GM23338 (cell line): ENCODE data around the gene PML. TPM values are rescaled to one million over a fixed set of nuclear protein-coding genes. Genes with fewer than 3 reads are reported as not detected.

Experiments
- ATAC-seq: fragments of 200-7000 bp; cut with Tn5 transposase; 3 replicates; pipeline ENCODE4 v1.9.1; 2020
- DNase-seq: peaks from one replicate; pipeline ENCODE4 v3.0.0-alpha.2; 2015; ENCODE audit warnings: low spot score
- H2AFZ ChIP-seq: fragments of 200-600 bp; sonication (generic); 2 replicates; pipeline ENCODE4 v1.8.0; 2016; ENCODE audit warnings: antibody characterized with exemption, mild to moderate bottlenecking, moderate library complexity
- H3F3A ChIP-seq: fragments of 200-600 bp; sonication (generic); replicated peaks from 2 replicates; pipeline ENCODE4 v1.8.0; 2017; ENCODE audit warnings: antibody characterized with exemption, mixed run types, low read depth
- H3K27ac ChIP-seq: fragments of 200-600 bp; sonication (generic); 2 replicates; pipeline ENCODE4 v1.6.1; 2016; ENCODE audit warnings: low read depth
- H3K27me3 ChIP-seq: fragments of 200-600 bp; sonication (generic); 2 replicates; pipeline ENCODE4 v1.8.0; 2016; ENCODE audit warnings: mild to moderate bottlenecking, mixed run types, moderate library complexity; ENCODE audit not compliant: insufficient read depth
- H3K36me3 ChIP-seq: fragments of 200-600 bp; sonication (generic); 2 replicates; pipeline ENCODE4 v1.8.0; 2016; ENCODE audit warnings: mild to moderate bottlenecking; ENCODE audit not compliant: insufficient read depth
- H3K4me1 ChIP-seq: fragments of 200-600 bp; sonication (generic); 2 replicates; pipeline ENCODE4 v1.8.0; 2016; ENCODE audit warnings: mild to moderate bottlenecking, moderate library complexity; ENCODE audit not compliant: insufficient read depth
- H3K4me2 ChIP-seq: fragments of 200-600 bp; sonication (generic); 2 replicates; pipeline ENCODE4 v1.7.1; 2017; ENCODE audit warnings: mixed run types
- H3K4me3 ChIP-seq: fragments of 200-600 bp; sonication (generic); 2 replicates; pipeline ENCODE4 v1.6.1; 2016; ENCODE audit warnings: mixed run types
- H3K79me2 ChIP-seq: fragments of 200-600 bp; sonication (generic); replicated peaks from 2 replicates; pipeline ENCODE4 v1.8.0; 2017; ENCODE audit warnings: mild to moderate bottlenecking; ENCODE audit not compliant: insufficient read depth
- H3K9me2 ChIP-seq: fragments of 200-600 bp; sonication (generic); 2 replicates; pipeline ENCODE4 v1.8.0; 2017; ENCODE audit not compliant: insufficient read depth
- H4K20me1 ChIP-seq: fragments of 200-600 bp; sonication (generic); replicated peaks from 2 replicates; pipeline ENCODE4 v1.8.0; 2017; ENCODE audit warnings: mild to moderate bottlenecking; ENCODE audit not compliant: insufficient read depth
- H3K27ac Mint-ChIP-seq: 2 replicates; pipeline ENCODE4 v1.8.0; 2020; ENCODE audit warnings: inconsistent platforms, mild to moderate bottlenecking, moderate library complexity, mixed read lengths
- H3K27me3 Mint-ChIP-seq: 3 replicates; pipeline ENCODE4 v1.8.0; 2022; ENCODE audit warnings: low read depth, mild to moderate bottlenecking, moderate library complexity, mixed read lengths, inconsistent platforms; ENCODE audit not compliant: insufficient read depth, poor library complexity
- H3K36me3 Mint-ChIP-seq: 3 replicates; pipeline ENCODE4 v1.8.0; 2021; ENCODE audit warnings: low read depth, mild to moderate bottlenecking, inconsistent platforms, moderate library complexity, mixed read lengths
- H3K4me1 Mint-ChIP-seq: 3 replicates; pipeline ENCODE4 v1.8.0; 2020; ENCODE audit warnings: mild to moderate bottlenecking, inconsistent platforms, mixed read lengths
- H3K4me3 Mint-ChIP-seq: 3 replicates; pipeline ENCODE4 v1.8.0; 2021; ENCODE audit warnings: moderate library complexity, mild to moderate bottlenecking, inconsistent platforms, mixed read lengths
- H3K9me3 Mint-ChIP-seq: 3 replicates; pipeline ENCODE4 v1.8.0; 2020; ENCODE audit warnings: moderate library complexity, mild to moderate bottlenecking, inconsistent platforms, mixed read lengths
- CREB1 ChIP-seq: fragments of 250-450 bp; sonication (Bioruptor Pico); IDR thresholded peaks from 2 replicates; pipeline ENCODE4 v1.5.0; 2020; ENCODE audit warnings: low read depth, mild to moderate bottlenecking, moderate library complexity
- CTCF ChIP-seq, 2 experiments: fragments of 200-600 bp in 1 of 2; sonication (generic) in 1 of 2; conservative IDR thresholded peaks; 2 replicates each; pipeline versions ENCODE4 v1.5.1 to v1.6.1; 2016 to 2017; ENCODE audit warnings: antibody characterized with exemption in 2 of 2, low read depth in 2 of 2, mild to moderate bottlenecking in 2 of 2, moderate library complexity in 1 of 2
- ETS1 ChIP-seq: IDR thresholded peaks from 2 replicates; pipeline ENCODE4 v1.6.1; 2016; ENCODE audit warnings: antibody characterized with exemption
- EZH2 ChIP-seq: fragments of 200-600 bp; sonication (generic); IDR thresholded peaks from one replicate; pipeline ENCODE4 v1.8.0; 2017; ENCODE audit warnings: antibody characterized with exemption, mild to moderate bottlenecking, low read depth; ENCODE audit not compliant: unreplicated experiment
- EZH2phosphoT487 ChIP-seq: fragments of 200-600 bp; sonication (generic); IDR thresholded peaks from one replicate; pipeline ENCODE4 v1.8.1; 2018; ENCODE audit warnings: antibody characterized with exemption; ENCODE audit not compliant: unreplicated experiment
- JUNB ChIP-seq: IDR thresholded peaks from one replicate; pipeline ENCODE4 v1.6.1; 2016; ENCODE audit warnings: antibody characterized with exemption; ENCODE audit not compliant: unreplicated experiment
- NANOG ChIP-seq: IDR thresholded peaks from 2 replicates; pipeline ENCODE4 v1.6.1; 2016; ENCODE audit warnings: antibody characterized with exemption, borderline replicate concordance
- POLR2AphosphoS5 ChIP-seq: IDR thresholded peaks from 2 replicates; pipeline ENCODE4 v1.6.1; 2016; ENCODE audit warnings: antibody characterized with exemption, low read depth
- REST ChIP-seq: IDR thresholded peaks from one replicate; pipeline ENCODE4 v1.6.1; 2018; ENCODE audit warnings: antibody characterized with exemption; ENCODE audit not compliant: unreplicated experiment
- STAT1 ChIP-seq: IDR thresholded peaks from one replicate; pipeline ENCODE4 v1.6.1; 2016; ENCODE audit warnings: antibody characterized with exemption; ENCODE audit not compliant: unreplicated experiment
- ZNF114 ChIP-seq: fragments of 250-450 bp; sonication (Bioruptor Pico); IDR thresholded peaks from 2 replicates; pipeline ENCODE4 v1.5.0; 2020; ENCODE audit warnings: mild to moderate bottlenecking, moderate library complexity
- ZNF331 ChIP-seq: fragments of 250-450 bp; sonication (Bioruptor Pico); IDR thresholded peaks from 2 replicates; pipeline ENCODE4 v1.5.0; 2020; ENCODE audit warnings: low read depth, mild to moderate bottlenecking, moderate library complexity
- ZNF462 ChIP-seq: fragments of 250-450 bp; sonication (Bioruptor Pico); IDR thresholded peaks from 2 replicates; pipeline ENCODE4 v1.5.0; 2020; ENCODE audit warnings: mild to moderate bottlenecking, moderate library complexity
- polyA plus RNA-seq: library from polyadenylated mRNA; unstranded; fragments of >200 nt; fragmentation: Nextera tagmentation; extraction: Ambion mirVana; gene quantifications from 2 replicates; pipeline ENCODE4 v1.2.1, GENCODE V29; 2016
- total RNA-seq: library from RNA; depleted of rRNA; stranded (reverse); fragments of >200 nt; shearing (Covaris generic); gene quantifications from 2 replicates; pipeline ENCODE4 v1.2.3, GENCODE V29; 2014

Gene PML
- total and polyA plus RNA-seq, 2 experiments from 2014 or later, result 19.0 to 73.1 TPM

GRCh38 chr15:74032606-74033561, 38.4 kb downstream of the PML start:
- Mint-ChIP-seq H3K4me1 (peaks cover 18% of the 10 kb centered on the region), H3K9me3 (no peaks in the 10 kb centered on the region; the same call in 2 of the 3 replicates), H3K27ac (no peak overlapping the region), H3K27me3 (peaks cover 22% of the 10 kb centered on the region), H3K4me3 (no peak overlapping the region), H3K36me3 (peaks cover 6% of the 10 kb centered on the region; the same call in 2 of the 3 replicates)
- no peak overlapping the region for H2AFZ ChIP-seq
- no peaks in the 10 kb centered on the region for H3K36me3 ChIP-seq
- no peak overlapping the region for H3K4me2 ChIP-seq
- no peaks in the 10 kb centered on the region for H3K27me3 ChIP-seq
- H3K4me1 ChIP-seq, result peaks cover 6% of the 10 kb centered on the region
- no peak overlapping the region for H3K27ac ChIP-seq
- H3K79me2 ChIP-seq, result no peaks in the 10 kb centered on the region
- no peaks in the 10 kb centered on the region for H3K9me2 ChIP-seq
- ATAC-seq, result no peak
- H3K4me3 ChIP-seq, result no peak overlapping the region
- H4K20me1 ChIP-seq, result no peaks in the 10 kb centered on the region; the same call in 1 of the 2 replicates
- TF ChIP-seq JUNB (no peak), ZNF462 (CRISPR knock-in tag) (no peak), STAT1 (no peak), REST (no peak), NANOG (no peak), ZNF331 (CRISPR knock-in tag) (no peak), CREB1 (CRISPR knock-in tag) (no peak), EZH2phosphoT487 (no peak), POLR2AphosphoS5 (no peak), CTCF (conservative IDR thresholded peaks at IDR 0.05; ENCODE audit: low read depth in 2 of 2) (no peak), ETS1 (no peak), EZH2 (no peak), ZNF114 (CRISPR knock-in tag) (no peak)
- no peak for DNase-seq
- no peaks in the 10 kb centered on the region for H3F3A ChIP-seq
